ENCODE results near the gene ZBED6.
"Not testable (repeated sequence)": the region's sequence is repeated elsewhere in the genome, so short reads cannot be mapped to it uniquely, and the experiment has no call there.

ZBED6 gene, protein sequence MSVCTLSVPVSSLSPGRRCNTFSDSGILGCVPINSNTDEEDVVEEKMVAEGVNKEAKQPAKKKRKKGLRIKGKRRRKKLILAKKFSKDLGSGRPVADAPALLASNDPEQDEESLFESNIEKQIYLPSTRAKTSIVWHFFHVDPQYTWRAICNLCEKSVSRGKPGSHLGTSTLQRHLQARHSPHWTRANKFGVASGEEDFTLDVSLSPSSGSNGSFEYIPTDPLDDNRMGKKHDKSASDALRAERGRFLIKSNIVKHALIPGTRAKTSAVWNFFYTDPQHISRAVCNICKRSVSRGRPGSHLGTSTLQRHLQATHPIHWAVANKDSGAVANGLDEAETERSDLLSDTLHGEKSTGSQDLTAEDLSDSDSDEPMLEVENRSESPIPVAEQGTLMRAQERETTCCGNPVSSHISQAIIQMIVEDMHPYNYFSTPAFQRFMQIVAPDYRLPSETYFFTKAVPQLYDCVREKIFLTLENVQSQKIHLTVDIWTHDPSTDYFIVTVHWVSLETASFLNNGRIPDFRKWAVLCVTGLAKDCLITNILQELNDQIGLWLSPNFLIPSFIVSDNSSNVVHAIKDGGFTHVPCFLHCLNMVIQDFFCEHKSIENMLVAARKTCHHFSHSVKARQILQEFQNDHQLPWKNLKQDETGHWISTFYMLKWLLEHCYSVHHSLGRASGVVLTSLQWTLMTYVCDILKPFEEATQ (N-terminal part only)

GRCh38 chr1:203795441-203796235 lies at the start of gene ZBED6, which contains the start of gene ZC3H11A:
ZBED6 (plus strand) TSS chr1:203795623; CDS start chr1:203797523, 1,900 bp downstream.
ZC3H11A (plus strand) TSS chr1:203795623; CDS start chr1:203817071, 21,448 bp downstream.
- peaks cover 49% of the 10 kb centered on the region for H3K4me1 Mint-ChIP-seq
- CTCF ChIA-PET, result no interaction called here
- no peaks in the 10 kb centered on the region for H3K9me3 Mint-ChIP-seq
- H3K4me3 Mint-ChIP-seq, result peak within 1 kb of the TSS; percentile 92
- H3K27ac Mint-ChIP-seq, result peak within 1 kb of the TSS; percentile 96
- DNase-seq, result peak; percentile 100
- H3K27me3 Mint-ChIP-seq, result no peaks in the 10 kb centered on the region
- H3K36me3 Mint-ChIP-seq, result peaks cover 40% of the 10 kb centered on the region

DNA sequence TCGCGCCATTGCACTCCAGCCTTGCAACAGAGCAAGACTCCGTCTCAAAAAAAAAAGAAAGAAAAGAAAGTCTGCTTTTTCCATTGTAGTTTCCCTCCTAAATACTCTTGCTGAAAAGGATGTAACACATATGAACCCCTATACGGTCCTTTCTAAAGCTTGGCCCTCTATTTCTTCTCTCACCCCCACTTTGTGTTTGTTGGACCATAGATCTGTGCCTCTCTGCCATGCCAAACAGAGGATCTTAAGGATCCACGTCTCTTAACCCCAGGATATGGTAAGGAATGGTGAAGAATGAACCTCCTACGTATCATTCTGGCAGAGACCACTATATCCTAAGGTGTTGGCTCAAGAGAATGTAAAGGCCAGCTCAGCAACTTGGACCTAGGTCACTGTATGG lies 49.1 kb upstream of the ZBED6 start:
- Mint-ChIP-seq H3K27me3 (no peaks in the 10 kb centered on the region), H3K4me3 (no peak overlapping the region)
- CTCF ChIA-PET, result interaction anchor here (0.7 kb wide), 1 partner anchor 469 kb away, joined by 3 read pairs; no protein-coding TSS in a partner anchor

GRCh38 chr1:203751051-203751450 lies 44.4 kb upstream of the ZBED6 start:
- Mint-ChIP-seq H3K36me3 (no peaks in the 10 kb centered on the region), H3K27ac (no peak overlapping the region), H3K9me3 (no peaks in the 10 kb centered on the region), H3K27me3 (no peaks in the 10 kb centered on the region), H3K4me3 (no peak overlapping the region), H3K4me1 (peaks cover 26% of the 10 kb centered on the region)
- CTCF ChIA-PET, result no interaction called here
- no peak for DNase-seq

More for the DNA sequence above, 49.1 kb upstream of the ZBED6 start:
- Mint-ChIP-seq H3K4me1 (peaks cover 26% of the 10 kb centered on the region), H3K9me3 (peaks cover 3% of the 10 kb centered on the region), H3K27ac (no peak overlapping the region), H3K36me3 (peaks cover 27% of the 10 kb centered on the region)
- no peak for DNase-seq

GRCh38 chr1:203751618-203752361 lies 43.6 kb upstream of the ZBED6 start:
- CTCF ChIA-PET, result interaction anchor here (0.6 kb wide), 1 partner anchor 78 kb away, joined by 3 read pairs; no protein-coding TSS in a partner anchor
- peaks cover 25% of the 10 kb centered on the region for H3K4me1 Mint-ChIP-seq
- not testable (repeated sequence) for H3K27me3 Mint-ChIP-seq, H3K36me3 Mint-ChIP-seq, H3K9me3 Mint-ChIP-seq, H3K4me3 Mint-ChIP-seq, DNase-seq, H3K27ac Mint-ChIP-seq

- Mint-ChIP-seq H3K27me3 (no peaks in the 10 kb centered on the region), H3K36me3 (no peaks in the 10 kb centered on the region), H3K4me1 (peaks cover 25% of the 10 kb centered on the region), H3K9me3 (no peaks in the 10 kb centered on the region), H3K4me3 (peak overlapping the region; percentile 10), H3K27ac (peak overlapping the region; percentile 92)
- DNase-seq, result peak; percentile 43
- CTCF ChIA-PET, result interaction anchor here (0.9 kb wide), 1 partner anchor 10 kb away, joined by 5 read pairs; the partner anchor contains the start of gene LAX1
Observed at GRCh38 chr1:203754455-203754864, 41.0 kb upstream of the ZBED6 start.

GRCh38 chr1:203756036-203756435 lies 39.4 kb upstream of the ZBED6 start:
- Mint-ChIP-seq H3K4me3 (no peak overlapping the region), H3K27ac (no peak overlapping the region), H3K9me3 (no peaks in the 10 kb centered on the region), H3K4me1 (peaks cover 25% of the 10 kb centered on the region), H3K36me3 (no peaks in the 10 kb centered on the region), H3K27me3 (no peaks in the 10 kb centered on the region)
- DNase-seq, result no peak
- CTCF ChIA-PET, result no interaction called here

DNA sequence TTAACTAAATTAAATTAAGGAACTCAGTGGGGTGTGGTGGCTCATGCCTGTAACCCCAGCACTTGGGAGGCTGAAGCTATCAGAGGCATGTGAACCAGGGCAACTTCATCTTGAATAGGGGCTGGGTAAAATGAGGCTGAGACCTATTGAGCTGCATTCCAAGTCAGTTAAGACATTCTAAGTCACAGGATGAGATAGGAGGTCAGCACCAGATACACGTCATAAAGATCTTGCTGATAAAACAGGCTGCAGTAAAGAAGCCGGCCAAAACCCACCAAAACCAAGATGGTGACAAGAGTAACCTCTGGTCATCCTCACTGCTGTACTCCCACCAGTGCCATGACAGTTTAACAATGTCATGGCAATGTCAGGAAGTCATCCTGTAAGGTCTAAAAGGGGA lies 36.7 kb upstream of the ZBED6 start:
- H3K4me3 Mint-ChIP-seq, H3K9me3 Mint-ChIP-seq, H3K27ac Mint-ChIP-seq, CTCF ChIA-PET, H3K27me3 Mint-ChIP-seq, DNase-seq, H3K36me3 Mint-ChIP-seq: not testable (repeated sequence)
- peaks cover 31% of the 10 kb centered on the region for H3K4me1 Mint-ChIP-seq

- Mint-ChIP-seq H3K36me3 (no peaks in the 10 kb centered on the region), H3K4me1 (peaks cover 33% of the 10 kb centered on the region), H3K4me3 (no peak overlapping the region), H3K27me3 (no peaks in the 10 kb centered on the region), H3K9me3 (no peaks in the 10 kb centered on the region), H3K27ac (no peak overlapping the region)
- CTCF ChIA-PET, result no interaction called here
- DNase-seq, result no peak
Observed at GRCh38 chr1:203760506-203760905, 34.9 kb upstream of the ZBED6 start.

- H3K4me3 Mint-ChIP-seq, DNase-seq, H3K36me3 Mint-ChIP-seq, CTCF ChIA-PET, H3K27me3 Mint-ChIP-seq, H3K9me3 Mint-ChIP-seq, H3K27ac Mint-ChIP-seq: not testable (repeated sequence)
- H3K4me1 Mint-ChIP-seq, result peaks cover 38% of the 10 kb centered on the region
Observed at GRCh38 chr1:203761958-203762357, 33.5 kb upstream of the ZBED6 start.

- no peak for DNase-seq
- CTCF ChIA-PET, result no interaction called here
- Mint-ChIP-seq H3K9me3 (no peaks in the 10 kb centered on the region), H3K4me3 (peak overlapping the region; percentile 22), H3K27me3 (no peaks in the 10 kb centered on the region), H3K27ac (peak overlapping the region; percentile 85), H3K36me3 (peaks cover 6% of the 10 kb centered on the region), H3K4me1 (peaks cover 46% of the 10 kb centered on the region)
Observed at GRCh38 chr1:203763505-203763904, 31.9 kb upstream of the ZBED6 start.

- CTCF ChIA-PET, result interaction anchor here (0.6 to 1.9 kb wide), 10 partner anchors 10 to 497 kb away, joined by 3 to 10 read pairs (median 3); partner anchors contain the start of genes ATP2B4 and SNRPE
- peak overlapping the region; percentile 89 for H3K4me3 Mint-ChIP-seq
- peaks cover 10% of the 10 kb centered on the region for H3K36me3 Mint-ChIP-seq
- H3K9me3 Mint-ChIP-seq, result no peaks in the 10 kb centered on the region
- H3K27me3 Mint-ChIP-seq, result no peaks in the 10 kb centered on the region
- peaks cover 50% of the 10 kb centered on the region for H3K4me1 Mint-ChIP-seq
- no peak for DNase-seq
- peak overlapping the region; percentile 98 for H3K27ac Mint-ChIP-seq
Observed at GRCh38 chr1:203764105-203765028, 31.1 kb upstream of the ZBED6 start.

DNA sequence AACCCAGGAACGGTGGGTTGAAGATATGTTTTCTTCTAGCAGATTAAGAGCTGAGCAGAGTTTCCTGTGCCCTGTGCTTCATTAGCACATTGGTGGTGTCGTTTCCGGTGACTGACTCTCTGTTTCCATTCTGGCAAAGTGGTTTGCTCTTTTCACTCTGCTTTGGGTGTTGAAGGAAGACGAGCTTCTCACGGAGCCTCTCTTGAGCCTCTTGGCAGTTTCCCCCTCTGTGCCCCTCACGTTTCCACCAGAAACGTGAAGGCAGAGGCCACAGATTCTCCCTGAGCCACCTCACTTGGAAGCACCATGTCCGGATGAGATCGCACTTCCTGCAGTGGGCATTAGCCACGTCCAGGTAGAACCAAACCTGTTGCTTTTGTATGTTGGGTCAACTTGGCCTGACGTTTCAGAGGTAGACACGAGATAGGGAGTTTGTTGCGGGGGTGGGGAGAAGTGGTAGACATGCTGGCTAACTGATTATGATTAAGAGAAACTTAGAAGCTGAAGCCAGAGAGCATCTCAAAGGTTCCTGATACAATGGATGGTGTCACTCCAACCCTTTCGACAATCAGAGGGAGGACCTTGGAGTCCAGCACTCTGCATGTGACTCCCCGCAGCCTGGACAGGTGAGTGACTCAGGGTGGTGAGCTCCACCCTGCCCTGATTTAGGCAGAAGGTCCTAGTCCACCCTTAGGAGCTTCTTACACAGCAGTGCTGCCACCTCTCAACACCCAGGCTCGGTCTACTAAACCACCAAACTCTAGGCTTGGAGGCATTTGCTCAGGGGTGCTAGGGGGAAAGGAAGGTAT lies 30.2 kb upstream of the ZBED6 start, which contains the start of gene LAX1:
Gene LAX1, plus strand, starts transcription at position 155 of the 809 bp plus-strand sequence. Its CDS starts 383 bp downstream, at position 538.
- peak; percentile 84 for DNase-seq
- peaks cover 51% of the 10 kb centered on the region for H3K4me1 Mint-ChIP-seq
- H3K36me3 Mint-ChIP-seq, result peaks cover 11% of the 10 kb centered on the region
- H3K9me3 Mint-ChIP-seq, result no peaks in the 10 kb centered on the region
- H3K4me3 Mint-ChIP-seq, result peak within 1 kb of the TSS; percentile 89
- CTCF ChIA-PET, result interaction anchor here (0.8 to 1.9 kb wide), 9 partner anchors 11 to 498 kb away, joined by 3 to 10 read pairs (median 3); partner anchors contain the start of genes ATP2B4 and SNRPE
- H3K27me3 Mint-ChIP-seq, result no peaks in the 10 kb centered on the region
- H3K27ac Mint-ChIP-seq, result peak within 1 kb of the TSS; percentile 98

All from activated naive CD4-positive, alpha-beta T cell treated with anti-CD3 and anti-CD28 coated beads, Interleukin-2, amount 10 ng/mL, durations not matched to agents 7 days and 5 days (primary cell).